Body of pancreas (tissue), 4 donors: ENCODE data around the gene MED13L. TPM values are rescaled to one million over a fixed set of nuclear protein-coding genes. Genes with fewer than 3 reads are reported as not detected.

Experiments
- ATAC-seq: fragments of 150-250 bp; one replicate; pipeline ENCODE4 v1.9.1; 2016
- DNase-seq, 4 donors: peaks; one replicate each; pipeline ENCODE4 v3.0.0-alpha.2; 2019
- H3K27ac ChIP-seq, 4 donors: fragments of 200-600 bp; sonication (generic); 1 replicate in 3 of 4; 2 replicates in 1 of 4; pipeline versions ENCODE4 v1.5.1 to v1.6.1; 2016 to 2019; ENCODE audit warnings: mild to moderate bottlenecking in 1 of 4, mixed read lengths in 1 of 4, moderate library complexity in 1 of 4
- H3K27me3 ChIP-seq, 2 donors: fragments of 200-600 bp; sonication (generic); one replicate each; pipeline ENCODE4 v1.6.0; 2016; ENCODE audit warnings: mild to moderate bottlenecking in 1 of 2
- H3K36me3 ChIP-seq, 2 donors: fragments of 200-600 bp; sonication (generic); replicated peaks in 1 of 2; 2 replicates each; pipeline ENCODE4 v1.5.1; 2016; ENCODE audit warnings: low read depth in 2 of 2; ENCODE audit not compliant: insufficient read depth in 1 of 2
- H3K4me1 ChIP-seq: fragments of 200-600 bp; sonication (generic); one replicate; pipeline ENCODE4 v1.6.0; 2016
- H3K4me3 ChIP-seq, 2 donors: fragments of 200-600 bp; sonication (generic); 1 replicate in 1 of 2; 2 replicates in 1 of 2; pipeline ENCODE4 v1.5.1; 2016 to 2019
- H3K9me3 ChIP-seq, 3 donors: fragments of 200-600 bp; sonication (generic); 1 replicate in 2 of 3; 2 replicates in 1 of 3; pipeline ENCODE4 v1.5.1; 2016
- CTCF ChIP-seq, 7 experiments: fragments of 450-650 bp in 4 of 7; fragments of 200-600 bp in 3 of 7; sonication (generic) in 3 of 7; IDR thresholded peaks; one replicate each; pipeline ENCODE4 v1.5.1; 2016 to 2019; ENCODE audit warnings: antibody characterized with exemption in 7 of 7
- POLR2A ChIP-seq, 3 donors: fragments of 450-650 bp; IDR thresholded peaks; one replicate each; pipeline ENCODE4 v1.6.1; 2016; ENCODE audit warnings: antibody characterized with exemption in 3 of 3, mild to moderate bottlenecking in 2 of 3
- WGBS, 2 donors: methylation state at CpG; one replicate each; pipeline ENCODE4 v1.1.5; 2017; 5-methylcytosine and 5-hydroxymethylcytosine counted together
- intact Hi-C: fragments of 100-400 bp; cut with DNase I; formaldehyde crosslinking; loops from one replicate; pipeline ENCODE4 v1.15.1; 2023
- total RNA-seq, 2 donors: library from RNA; depleted of rRNA; stranded (reverse); fragments of >200 nt; gene quantifications; one replicate each; pipeline ENCODE4 v1.1.0, GENCODE V29; 2016

MED13L gene
- total RNA-seq, 2 donors from 2014 or later, result 65.9 to 72.6 TPM

GRCh38 chr12:115934877-115935276 is 342.6 kb downstream of the MED13L start:
- Histone ChIP-seq H3K4me1 (no peaks in the 10 kb centered on the region), H3K36me3 (no peaks in the 10 kb centered on the region), H3K27me3 (no peaks in the 10 kb centered on the region), H3K9me3 (no peaks in the 10 kb centered on the region), H3K4me3 (no peak overlapping the region), H3K27ac (no peak overlapping the region)
- no peak for ATAC-seq
- WGBS, 2 donors, result 80 to 90% methylated on average over 7 of the region's 7 CpGs
- no peak for DNase-seq
- TF ChIP-seq CTCF (IDR thresholded peaks at IDR 0.05), result no peak
- intact Hi-C loops, result no loop called here

GRCh38 chr12:115934046-115934445 is 343.4 kb downstream of the MED13L start:
- no peaks in the 10 kb centered on the region for H3K36me3 ChIP-seq
- no peak overlapping the region for H3K27ac ChIP-seq
- H3K4me1 ChIP-seq, result no peaks in the 10 kb centered on the region
- TF ChIP-seq POLR2A (IDR thresholded peaks at IDR 0.05), result no peak
- no peak for TF ChIP-seq CTCF (IDR thresholded peaks at IDR 0.05)
- DNase-seq, result peak in 3 of 4 donors; percentile 33 to 47 (median 42)
- H3K9me3 ChIP-seq, result no peaks in the 10 kb centered on the region
- intact Hi-C loops, result no loop called here
- WGBS, 2 donors, result 57 to 58% methylated on average over 3 of the region's 3 CpGs
- ATAC-seq, result no peak
- no peaks in the 10 kb centered on the region for H3K27me3 ChIP-seq
- H3K4me3 ChIP-seq, result no peak overlapping the region

GRCh38 chr12:115932066-115932465 is 345.4 kb downstream of the MED13L start:
- H3K27me3 ChIP-seq, result no peaks in the 10 kb centered on the region
- no peaks in the 10 kb centered on the region for H3K4me1 ChIP-seq
- no peak overlapping the region for H3K27ac ChIP-seq
- intact Hi-C loops, result no loop called here
- DNase-seq, result no peak
- H3K9me3 ChIP-seq, result no peaks in the 10 kb centered on the region
- H3K36me3 ChIP-seq, result no peaks in the 10 kb centered on the region
- no peak for ATAC-seq
- no peak overlapping the region for H3K4me3 ChIP-seq
- 31 to 42% methylated on average over 1 of the region's 1 CpG for WGBS, 2 donors
- no peak for TF ChIP-seq CTCF (IDR thresholded peaks at IDR 0.05)
- no peak for TF ChIP-seq POLR2A (IDR thresholded peaks at IDR 0.05)

- intact Hi-C loops, result no loop called here
- ATAC-seq, result no peak
- 57 to 58% methylated on average over 5 of the region's 5 CpGs for WGBS, 2 donors
- Histone ChIP-seq H3K4me3 (no peak overlapping the region), H3K36me3 (no peaks in the 10 kb centered on the region), H3K27ac (no peak overlapping the region), H3K9me3 (no peaks in the 10 kb centered on the region), H3K4me1 (no peaks in the 10 kb centered on the region), H3K27me3 (no peaks in the 10 kb centered on the region)
- no peak for TF ChIP-seq POLR2A (IDR thresholded peaks at IDR 0.05)
- TF ChIP-seq CTCF (IDR thresholded peaks at IDR 0.05), result no peak
- no peak for DNase-seq
Measured at GRCh38 chr12:115930336-115930735, 347.2 kb downstream of the MED13L start.

GRCh38 chr12:115926037-115926670 is 351.3 kb downstream of the MED13L start:
- Histone ChIP-seq H3K27me3 (no peaks in the 10 kb centered on the region), H3K27ac (no peak overlapping the region), H3K36me3 (no peaks in the 10 kb centered on the region), H3K9me3 (peaks cover 0 to 7% (median 0%) of the 10 kb centered on the region in 3 donors), H3K4me1 (no peaks in the 10 kb centered on the region), H3K4me3 (no peak overlapping the region)
- intact Hi-C loops, result loop anchor here (10.0 kb wide), 1 partner anchor 1951 kb away; no protein-coding TSS in a partner anchor
- DNase-seq, result no peak
- no peak for TF ChIP-seq CTCF (IDR thresholded peaks at IDR 0.05)
- TF ChIP-seq POLR2A (IDR thresholded peaks at IDR 0.05), result no peak
- no peak for ATAC-seq
- WGBS, 2 donors, result 63 to 65% methylated on average over 7 to 8 of the region's 8 CpGs
